T-helper 17 cell (primary cell): ENCODE data around the gene GAREM1. TPM values are rescaled to one million over a fixed set of nuclear protein-coding genes. Genes with fewer than 3 reads are reported as not detected.
A peak's percentile ranks its signal among the peaks of the same experiment; 100 is the strongest.

Experiments used
- ATAC-seq: fragments of 150-1000 bp; cut with Tn5 transposase; 2 replicates; pipeline ENCODE4 v1.10.0; 2021; ENCODE audit warnings: mild to moderate bottlenecking, moderate library complexity
- DNase-seq, 3 donors: peaks; one replicate each; pipeline versions ENCODE4 v3.0.0 to v3.0.0-alpha.2; 2020 to 2021
- H3K9me3 ChIP-seq: one replicate; pipeline ENCODE4 v1.7.0; 2013; ENCODE audit warnings: low read length, mild to moderate bottlenecking; ENCODE audit not compliant: control insufficient read depth, poor library complexity, severe bottlenecking
- H3K27ac Mint-ChIP-seq: one replicate; pipeline ENCODE4 v1.8.0; 2022; ENCODE audit warnings: mild to moderate bottlenecking, moderate library complexity, mixed read lengths
- H3K27me3 Mint-ChIP-seq: one replicate; pipeline ENCODE4 v1.8.0; 2022; ENCODE audit warnings: mixed read lengths
- H3K36me3 Mint-ChIP-seq: one replicate; pipeline ENCODE4 v1.8.0; 2022; ENCODE audit warnings: low read depth, mixed read lengths
- H3K4me1 Mint-ChIP-seq: one replicate; pipeline ENCODE4 v1.8.0; 2022; ENCODE audit warnings: mild to moderate bottlenecking, mixed read lengths
- H3K4me3 Mint-ChIP-seq: one replicate; pipeline ENCODE4 v1.8.0; 2022; ENCODE audit warnings: mild to moderate bottlenecking, moderate library complexity, mixed read lengths
- total RNA-seq, 4 donors: library from RNA in 2 of 4; stranded (reverse) in 2 of 4; gene quantifications; one replicate each; pipeline ENCODE4 v1.2.3 and lab custom pipeline; 2022 to 2026

GAREM1 gene
- total RNA-seq, 2 donors from 2014 or later: 0.10 to 0.13 TPM

DNA sequence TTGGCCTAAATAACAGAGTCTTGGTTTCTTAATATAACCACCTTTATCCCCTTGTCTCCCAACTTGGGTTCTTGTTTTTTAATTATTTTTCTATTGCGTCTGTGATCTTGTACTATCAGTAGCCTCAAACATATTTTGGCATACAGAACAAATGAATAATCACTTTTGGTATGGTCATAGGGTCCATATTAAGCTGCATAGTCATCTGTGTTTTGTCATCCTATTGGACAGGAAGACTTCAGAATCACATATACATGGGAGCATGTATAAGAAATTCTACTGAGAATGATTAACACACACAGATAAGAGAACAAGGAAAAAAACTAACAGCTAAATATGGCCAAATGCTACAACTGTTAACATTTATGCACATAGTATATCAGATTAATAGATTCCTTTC is 154.8 kb downstream of the GAREM1 start:
- DNase-seq: no peak
- no peak for ATAC-seq
- Mint-ChIP-seq H3K4me3 (no peak overlapping the region), H3K4me1 (no peaks in the 10 kb centered on the region), H3K27ac (no peak overlapping the region), H3K36me3 (no peaks in the 10 kb centered on the region), H3K27me3 (peaks cover 7% of the 10 kb centered on the region)
- no peaks in the 10 kb centered on the region for H3K9me3 ChIP-seq

DNA sequence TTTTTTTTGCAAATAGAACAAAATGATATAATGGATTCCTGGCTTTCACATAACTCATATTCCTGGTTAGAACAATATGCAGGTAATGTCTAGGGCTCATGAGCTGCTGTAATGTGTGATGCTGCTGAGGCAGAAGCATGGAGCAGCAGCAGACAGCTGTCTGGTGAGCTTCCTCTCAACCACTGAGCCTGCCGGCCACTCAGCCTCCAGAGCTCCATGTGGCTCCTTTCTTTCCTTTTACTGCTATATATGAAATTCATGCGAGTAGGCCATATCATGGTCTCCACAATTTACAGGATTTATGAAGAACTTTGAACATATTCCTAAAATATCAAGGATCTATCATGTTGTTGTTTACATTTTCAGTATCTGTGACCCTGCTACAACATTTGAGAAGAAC is 159.9 kb downstream of the GAREM1 start:
- no peaks in the 10 kb centered on the region for H3K9me3 ChIP-seq
- DNase-seq (no peak), ATAC-seq (no peak)
- Mint-ChIP-seq H3K4me3 (no peak overlapping the region), H3K36me3 (no peaks in the 10 kb centered on the region), H3K27ac (no peak overlapping the region), H3K27me3 (peaks cover 7% of the 10 kb centered on the region), H3K4me1 (no peaks in the 10 kb centered on the region)

DNA sequence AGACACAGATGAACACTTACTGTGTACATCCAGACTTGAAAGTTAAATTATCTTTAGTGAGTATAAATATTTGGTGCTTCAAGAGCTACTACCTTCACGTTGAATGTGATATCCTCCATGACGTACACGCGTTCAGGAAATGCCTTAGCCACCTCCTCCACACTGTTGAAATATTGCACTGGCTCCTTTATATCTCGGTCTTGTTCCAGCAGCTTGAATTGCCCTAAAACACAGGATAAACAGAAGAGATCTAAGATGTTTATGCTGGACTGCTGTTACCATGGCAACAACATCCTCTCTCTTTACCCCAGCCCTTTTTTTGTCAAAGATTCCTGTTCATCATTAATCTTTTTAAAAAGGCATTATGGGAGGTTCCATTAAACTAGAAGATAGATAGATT is 160.6 kb downstream of the GAREM1 start:
- Mint-ChIP-seq H3K4me3 (no peak overlapping the region), H3K4me1 (no peaks in the 10 kb centered on the region), H3K27me3 (peaks cover 7% of the 10 kb centered on the region), H3K27ac (no peak overlapping the region), H3K36me3 (no peaks in the 10 kb centered on the region)
- ATAC-seq (no peak), DNase-seq (no peak)
- no peaks in the 10 kb centered on the region for H3K9me3 ChIP-seq

DNA sequence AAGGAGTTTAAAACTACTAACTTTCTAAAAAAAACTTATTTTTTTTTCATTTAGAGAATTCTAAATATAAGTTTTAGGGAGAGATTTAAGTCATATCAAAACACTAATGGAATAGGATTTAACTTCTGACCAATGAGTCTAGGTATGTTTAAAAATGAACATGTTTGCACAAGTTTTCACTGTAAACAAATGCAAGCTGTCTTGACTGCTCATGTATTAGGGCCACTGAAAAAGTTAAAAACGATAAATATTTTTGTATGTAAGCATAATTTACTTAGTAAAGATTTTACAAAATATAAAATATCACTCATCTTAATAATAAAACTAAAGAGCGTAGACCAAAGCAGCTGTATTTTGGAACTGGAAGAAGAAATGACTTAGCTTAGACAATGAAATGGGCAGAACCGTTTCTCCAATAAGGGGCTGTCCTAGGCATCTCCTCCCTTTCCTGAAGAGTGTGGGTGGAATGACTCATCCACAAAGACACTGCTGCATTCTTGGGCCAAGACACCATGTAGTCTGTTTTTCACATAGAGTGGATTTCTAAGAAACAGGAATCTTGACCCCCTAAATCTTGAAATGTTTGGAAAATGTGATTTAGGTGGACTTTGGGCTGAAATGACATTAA is 162.1 kb downstream of the GAREM1 start:
- H3K9me3 ChIP-seq: no peaks in the 10 kb centered on the region
- ATAC-seq (no peak), DNase-seq (no peak)
- H3K27me3 Mint-ChIP-seq: peaks cover 9% of the 10 kb centered on the region
- H3K4me1 Mint-ChIP-seq: no peaks in the 10 kb centered on the region
- no peaks in the 10 kb centered on the region for H3K36me3 Mint-ChIP-seq
- no peak overlapping the region for H3K27ac Mint-ChIP-seq
- H3K4me3 Mint-ChIP-seq: no peak overlapping the region

DNA sequence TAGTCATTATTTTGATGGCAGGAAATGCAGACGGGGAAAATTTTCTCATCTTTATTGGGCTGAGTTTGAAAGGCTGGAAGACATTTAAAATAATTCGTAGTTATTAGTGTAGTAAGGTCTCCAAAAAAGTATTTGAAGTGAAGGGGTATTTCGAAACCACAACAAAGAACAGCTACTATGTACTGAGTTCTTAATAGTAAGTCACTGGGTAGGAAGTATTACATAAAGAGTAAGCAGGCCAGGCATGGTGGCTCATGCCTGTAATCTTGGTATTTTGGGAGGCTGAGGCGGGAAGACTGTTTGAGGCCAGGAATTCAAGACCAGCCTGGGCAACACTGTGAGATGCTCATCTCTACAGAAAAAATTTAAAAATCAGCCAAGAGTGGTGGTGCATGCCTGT is 167.3 kb downstream of the GAREM1 start:
- H3K36me3 Mint-ChIP-seq: no peaks in the 10 kb centered on the region
- peaks cover 17% of the 10 kb centered on the region for H3K27me3 Mint-ChIP-seq
- H3K9me3 ChIP-seq: no peaks in the 10 kb centered on the region
- H3K4me1 Mint-ChIP-seq: no peaks in the 10 kb centered on the region
- H3K4me3 Mint-ChIP-seq: no peak overlapping the region
- no peak for ATAC-seq
- DNase-seq: no peak
- no peak overlapping the region for H3K27ac Mint-ChIP-seq

DNA sequence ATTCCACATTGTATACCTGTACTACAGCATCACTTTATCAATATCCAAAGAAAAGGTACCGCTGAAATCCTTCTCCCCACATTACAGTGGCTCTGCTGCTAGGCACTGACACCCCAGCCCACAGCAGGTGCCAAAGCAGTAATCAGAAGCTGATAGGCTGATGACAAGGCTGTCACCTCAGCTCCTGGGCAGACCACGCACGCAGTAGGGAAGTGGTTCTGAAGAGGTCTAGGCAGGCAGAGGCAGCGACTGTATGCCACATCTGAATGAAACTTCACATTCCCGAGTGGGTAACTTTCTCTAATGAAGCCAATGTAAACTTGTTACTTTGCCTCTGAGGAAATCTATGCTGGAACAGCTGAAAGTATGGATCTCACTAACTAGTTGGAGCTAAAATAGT is 167.9 kb downstream of the GAREM1 start:
- no peak for ATAC-seq
- no peak overlapping the region for H3K27ac Mint-ChIP-seq
- no peaks in the 10 kb centered on the region for H3K9me3 ChIP-seq
- no peak overlapping the region for H3K4me3 Mint-ChIP-seq
- H3K4me1 Mint-ChIP-seq: no peaks in the 10 kb centered on the region
- peaks cover 23% of the 10 kb centered on the region for H3K27me3 Mint-ChIP-seq
- DNase-seq: no peak
- no peaks in the 10 kb centered on the region for H3K36me3 Mint-ChIP-seq

DNA sequence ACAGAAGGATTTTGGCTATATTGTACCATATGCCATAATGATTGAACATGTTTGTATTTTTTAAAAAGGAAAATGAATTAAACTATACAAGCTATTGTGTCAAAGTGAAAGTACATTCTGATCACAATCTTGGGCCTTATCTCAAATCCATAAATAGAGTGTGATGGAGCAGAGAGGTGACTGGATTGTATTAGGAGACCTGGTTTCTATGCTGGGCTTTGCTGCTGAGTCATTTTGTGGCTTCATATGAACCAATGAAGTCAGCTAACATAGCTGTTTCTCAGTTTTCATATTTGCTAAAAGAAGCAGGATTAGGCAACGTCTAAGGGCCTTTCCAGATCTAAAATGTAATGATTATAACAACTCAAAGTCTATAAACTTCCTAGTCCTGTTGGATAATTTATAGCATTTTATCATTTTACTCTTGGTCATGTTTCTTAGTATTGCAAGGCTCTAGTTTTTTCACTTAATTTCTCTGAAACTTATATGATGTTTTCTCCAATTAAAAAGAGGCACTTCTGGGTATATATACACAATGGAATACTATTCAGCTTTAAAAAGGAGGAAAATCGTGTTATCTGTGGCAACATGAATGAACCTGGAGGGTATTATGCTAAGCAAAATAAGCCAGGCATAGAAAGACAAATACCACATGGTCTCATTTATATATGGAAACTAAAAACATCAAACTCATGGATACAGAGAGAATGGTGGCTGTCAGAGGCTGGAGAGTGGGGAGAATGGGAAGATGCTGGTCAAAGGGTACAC is 168.5 kb downstream of the GAREM1 start:
- no peak for DNase-seq
- no peak for ATAC-seq
- peaks cover 23% of the 10 kb centered on the region for H3K27me3 Mint-ChIP-seq
- no peaks in the 10 kb centered on the region for H3K4me1 Mint-ChIP-seq
- peak overlapping the region; percentile 1 for H3K27ac Mint-ChIP-seq
- H3K9me3 ChIP-seq: no peaks in the 10 kb centered on the region
- H3K4me3 Mint-ChIP-seq: no peak overlapping the region
- H3K36me3 Mint-ChIP-seq: no peaks in the 10 kb centered on the region

GRCh38 chr18:32301361-32301760 is 169.3 kb downstream of the GAREM1 start:
- no peaks in the 10 kb centered on the region for H3K9me3 ChIP-seq
- Mint-ChIP-seq H3K27ac (no peak overlapping the region), H3K27me3 (peaks cover 21% of the 10 kb centered on the region), H3K4me3 (no peak overlapping the region), H3K4me1 (no peaks in the 10 kb centered on the region), H3K36me3 (no peaks in the 10 kb centered on the region)
- DNase-seq (no peak), ATAC-seq (no peak)

- no peak for ATAC-seq
- Mint-ChIP-seq H3K4me3 (no peak overlapping the region), H3K27ac (no peak overlapping the region), H3K36me3 (no peaks in the 10 kb centered on the region), H3K4me1 (no peaks in the 10 kb centered on the region), H3K27me3 (peaks cover 16% of the 10 kb centered on the region)
- no peaks in the 10 kb centered on the region for H3K9me3 ChIP-seq
- DNase-seq: no peak
Observed at GRCh38 chr18:32300914-32301313, 169.8 kb downstream of the GAREM1 start.

- H3K27ac Mint-ChIP-seq: no peak overlapping the region
- no peak for ATAC-seq
- DNase-seq: no peak
- no peaks in the 10 kb centered on the region for H3K36me3 Mint-ChIP-seq
- peaks cover 15% of the 10 kb centered on the region for H3K27me3 Mint-ChIP-seq
- no peaks in the 10 kb centered on the region for H3K9me3 ChIP-seq
- no peaks in the 10 kb centered on the region for H3K4me1 Mint-ChIP-seq
- no peak overlapping the region for H3K4me3 Mint-ChIP-seq
Observed at GRCh38 chr18:32299484-32299883, 171.2 kb downstream of the GAREM1 start.

- Mint-ChIP-seq H3K4me3 (no peak overlapping the region), H3K36me3 (no peaks in the 10 kb centered on the region), H3K27me3 (peaks cover 17% of the 10 kb centered on the region), H3K27ac (no peak overlapping the region), H3K4me1 (no peaks in the 10 kb centered on the region)
- H3K9me3 ChIP-seq: no peaks in the 10 kb centered on the region
- no peak for DNase-seq
- no peak for ATAC-seq
Observed at GRCh38 chr18:32298171-32298667, 172.5 kb downstream of the GAREM1 start.

DNA sequence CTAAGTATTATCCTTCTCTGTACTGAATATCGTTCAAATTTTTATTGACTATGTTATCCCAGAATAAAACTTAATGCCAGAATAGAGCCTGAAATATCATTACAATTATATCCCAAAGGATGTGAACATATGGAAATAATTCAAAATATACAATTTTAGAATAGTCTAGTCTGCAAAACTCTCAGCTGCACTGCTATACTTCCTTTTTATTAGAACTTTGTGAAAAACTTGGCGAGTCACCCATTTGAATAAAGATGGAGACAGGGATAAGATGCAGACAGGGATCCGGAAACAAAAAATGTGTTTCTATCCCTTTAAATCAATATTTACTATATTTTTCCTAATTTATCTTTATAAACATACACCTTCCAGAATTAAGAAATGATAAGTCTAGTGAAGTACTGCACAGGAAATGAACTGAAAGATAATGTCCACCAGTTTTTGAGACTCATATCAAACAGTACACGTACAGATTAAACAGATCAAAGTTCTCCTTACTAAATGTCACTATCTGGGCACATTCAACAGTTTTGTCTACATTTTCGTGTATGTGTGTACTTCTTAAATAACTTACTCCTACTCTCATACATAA is 173.0 kb downstream of the GAREM1 start:
- ATAC-seq (no peak), DNase-seq (no peak)
- no peak overlapping the region for H3K27ac Mint-ChIP-seq

DNA sequence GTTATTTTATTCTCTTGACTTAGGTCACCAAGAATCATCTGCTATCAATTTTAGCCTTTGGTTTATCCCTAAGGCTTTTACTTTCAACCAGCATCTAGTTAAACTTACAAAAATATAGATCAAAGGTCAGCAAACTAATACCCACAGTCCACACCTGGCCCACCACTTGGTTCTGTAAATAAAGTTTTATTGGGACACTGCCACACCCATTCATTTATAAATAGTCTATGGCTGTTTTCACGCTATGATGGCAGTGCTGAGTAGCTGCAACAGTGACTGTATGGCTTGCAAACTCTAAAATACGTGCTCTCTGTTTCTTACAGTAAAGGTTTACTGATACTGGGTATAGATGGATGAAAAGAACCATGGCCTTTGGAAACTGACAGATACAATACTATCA is 173.8 kb downstream of the GAREM1 start:
- Mint-ChIP-seq H3K4me1 (no peaks in the 10 kb centered on the region), H3K36me3 (no peaks in the 10 kb centered on the region), H3K27me3 (peaks cover 22% of the 10 kb centered on the region), H3K4me3 (no peak overlapping the region), H3K27ac (no peak overlapping the region)
- H3K9me3 ChIP-seq: no peaks in the 10 kb centered on the region
- ATAC-seq: no peak
- DNase-seq: no peak

More for the DNA sequence above, 173.0 kb downstream of the GAREM1 start:
- Mint-ChIP-seq H3K4me3 (no peak overlapping the region), H3K36me3 (no peaks in the 10 kb centered on the region), H3K27me3 (peaks cover 17% of the 10 kb centered on the region), H3K4me1 (no peaks in the 10 kb centered on the region)
- H3K9me3 ChIP-seq: no peaks in the 10 kb centered on the region
